GM12878 (cell line): Measurements from ENCODE around the gene CD151.

Experiments used
- HDGF ChIP-seq: fragments of 450-650 bp; IDR thresholded peaks from 2 replicates; pipeline ENCODE4 v1.6.1; 2016; ENCODE audit warnings: antibody characterized with exemption
- POLR2AphosphoS5 ChIP-seq: IDR thresholded peaks from 2 replicates; pipeline ENCODE4 v1.6.1; 2011; ENCODE audit warnings: mild to moderate bottlenecking, low read length, inconsistent platforms
- RBBP5 ChIP-seq: fragments of 200-600 bp; sonication (generic); conservative IDR thresholded peaks from 2 replicates; pipeline ENCODE4 v1.6.1; 2016
- YY1 ChIP-seq: IDR thresholded peaks from 2 replicates; pipeline ENCODE4 v1.6.1; 2011; ENCODE audit warnings: low read depth, mild to moderate bottlenecking, low read length

DNA sequence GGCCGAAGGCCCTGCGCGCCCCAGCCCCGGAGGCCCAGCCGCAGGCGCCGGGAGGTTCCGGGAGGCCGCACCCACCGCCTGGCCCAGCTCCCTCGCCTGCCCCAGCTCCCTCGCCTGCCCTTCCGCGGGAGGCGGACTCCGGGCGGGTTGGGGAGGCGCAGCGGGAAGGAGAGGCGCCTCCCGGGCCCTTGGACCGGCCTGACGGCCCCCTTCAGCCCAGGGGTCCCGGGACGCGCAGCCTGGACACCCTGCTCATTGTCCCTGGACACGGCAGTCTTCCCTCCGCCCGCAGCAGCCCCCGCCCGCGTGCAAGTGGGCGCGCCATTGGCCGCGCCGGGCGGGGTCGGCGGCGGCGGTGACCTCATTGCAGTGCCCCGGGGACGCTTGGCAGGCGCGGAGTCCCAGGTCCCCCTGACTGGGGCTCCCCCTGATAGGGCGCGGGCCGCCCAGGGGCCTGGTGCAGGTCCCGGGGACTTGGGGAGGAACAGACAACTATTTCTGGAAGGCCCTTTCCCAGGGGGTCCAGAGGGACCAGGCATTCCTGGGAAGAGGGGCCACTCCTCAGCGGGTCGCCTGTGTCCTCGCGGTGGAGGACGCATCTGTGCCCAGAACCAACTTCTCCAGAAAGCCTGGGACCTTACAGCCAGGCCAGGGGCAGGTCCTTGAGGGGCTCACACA lies 501 bp downstream of the CD151 start:
- TF ChIP-seq RBBP5 = no peak
- TF ChIP-seq POLR2AphosphoS5 = no peak
- TF ChIP-seq YY1 = peak; percentile 60; the same call in 1 of the 2 replicates
- no peak for TF ChIP-seq HDGF
